Thoracic aorta (tissue), 2 donors: ENCODE results near the gene TRNP1. TPM values are rescaled to one million over a fixed set of nuclear protein-coding genes. Genes with fewer than 3 reads are reported as not detected.

Experiments
- ATAC-seq: fragments of 150-250 bp; one replicate; pipeline ENCODE4 v1.8.0; 2017; ENCODE audit warnings: low read depth; ENCODE audit not compliant: insufficient number of reproducible peaks, low FRiP score
- DNase-seq: peaks from one replicate; pipeline ENCODE4 v3.0.0-alpha.2; 2020; ENCODE audit warnings: low spot score
- H3K27ac ChIP-seq, 2 donors: fragments of 200-600 bp; sonication (generic); 1 replicate in 1 of 2; 2 replicates in 1 of 2; pipeline ENCODE4 v1.5.1; 2016; ENCODE audit warnings: mild to moderate bottlenecking in 2 of 2, moderate library complexity in 2 of 2
- H3K27me3 ChIP-seq: fragments of 200-600 bp; sonication (generic); replicated peaks from 2 replicates; pipeline ENCODE4 v1.6.0; 2016; ENCODE audit warnings: mild to moderate bottlenecking; ENCODE audit not compliant: insufficient read depth
- H3K36me3 ChIP-seq: fragments of 200-600 bp; sonication (generic); one replicate; pipeline ENCODE4 v1.5.1; 2016
- H3K4me1 ChIP-seq, 2 donors: fragments of 200-600 bp; sonication (generic); 1 replicate in 1 of 2; 2 replicates in 1 of 2; pipeline versions ENCODE4 v1.5.1 to v1.6.0; 2016; ENCODE audit warnings: low read depth in 2 of 2, mild to moderate bottlenecking in 1 of 2; ENCODE audit not compliant: control insufficient read depth in 1 of 2
- H3K4me3 ChIP-seq: fragments of 200-600 bp; sonication (generic); 2 replicates; pipeline ENCODE4 v1.5.1; 2016; ENCODE audit warnings: mild to moderate bottlenecking
- H3K9me3 ChIP-seq: fragments of 200-600 bp; sonication (generic); 2 replicates; pipeline ENCODE4 v1.5.1; 2016
- CTCF ChIP-seq: fragments of 200-600 bp; sonication (generic); IDR thresholded peaks from one replicate; pipeline ENCODE4 v1.5.1; 2019; ENCODE audit warnings: antibody characterized with exemption
- total RNA-seq, 2 donors: library from RNA; depleted of rRNA; stranded (reverse); fragments of >200 nt; gene quantifications; one replicate each; pipeline versions ENCODE4 v1.1.0 to v1.2.3, GENCODE V29; 2016

The TRNP1 gene
- total RNA-seq, 2 donors from 2014 or later, result 26.4 to 34.9 TPM

DNA sequence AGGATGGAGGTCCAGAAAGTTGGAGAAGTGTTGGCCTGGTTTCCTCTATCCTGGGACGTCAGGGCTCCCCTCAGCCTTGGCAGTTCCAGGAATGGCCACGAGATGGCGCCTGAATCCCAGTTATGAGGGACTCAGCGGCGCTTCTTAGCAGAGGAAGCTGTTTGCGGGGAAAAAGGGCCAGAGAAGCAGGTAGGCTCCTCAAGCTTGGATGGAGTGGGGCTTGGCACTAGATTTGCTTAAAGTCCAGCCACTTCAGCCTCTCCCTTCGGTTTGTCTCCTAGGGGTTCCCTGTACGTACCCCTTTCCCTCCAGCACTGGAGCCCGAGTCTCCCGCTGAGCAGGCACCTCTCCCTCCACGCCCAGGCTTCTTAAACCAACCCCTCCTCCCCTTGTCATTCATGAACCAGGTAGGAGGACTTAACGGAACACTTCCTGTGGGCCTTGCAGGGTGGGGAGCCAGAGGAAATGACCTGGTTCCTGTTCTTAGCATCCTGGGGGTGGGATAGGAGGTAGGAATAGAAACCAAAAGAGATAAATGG is 51.2 kb downstream of the TRNP1 start:
- H3K4me3 ChIP-seq, result peak overlapping the region; percentile 63
- H3K4me1 ChIP-seq, result peaks cover 6 to 8% of the 10 kb centered on the region in 2 donors

DNA sequence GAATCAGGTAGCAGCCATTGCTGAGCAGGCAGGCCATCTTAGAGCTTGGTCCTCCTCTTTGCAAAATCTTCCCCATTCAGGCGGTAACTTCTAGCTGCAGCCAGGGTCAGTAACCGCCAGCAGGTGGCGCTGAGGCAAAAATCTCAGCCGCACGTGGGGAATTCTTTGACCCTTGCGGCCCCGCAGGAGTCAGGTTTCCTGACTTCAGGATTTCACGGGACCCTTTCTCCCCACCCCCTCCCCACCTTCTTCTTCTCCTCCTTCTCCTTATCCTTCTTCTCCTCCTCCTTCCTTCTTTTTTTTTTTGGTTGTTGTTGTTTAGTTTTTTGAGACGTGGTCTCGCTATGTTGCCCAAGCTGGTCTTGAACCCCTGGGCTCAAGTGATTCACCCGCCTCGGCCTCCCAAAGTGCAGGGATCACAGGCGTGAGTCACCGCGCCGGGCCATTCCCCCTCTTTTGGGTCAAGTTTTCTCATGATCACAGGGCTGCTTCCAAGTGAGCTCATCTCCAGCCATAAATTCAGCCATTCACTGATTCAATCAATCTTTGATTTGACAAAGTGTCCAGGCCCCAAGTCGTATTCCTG is 52.6 kb downstream of the TRNP1 start:
- ATAC-seq (peak; percentile 19), DNase-seq (no peak)
- H3K4me1 ChIP-seq, result peaks cover 6 to 8% of the 10 kb centered on the region in 2 donors
- no peaks in the 10 kb centered on the region for H3K36me3 ChIP-seq
- no peak overlapping the region for H3K27ac ChIP-seq
- no peaks in the 10 kb centered on the region for H3K27me3 ChIP-seq
- H3K9me3 ChIP-seq, result no peaks in the 10 kb centered on the region
- no peak overlapping the region for H3K4me3 ChIP-seq
- TF ChIP-seq CTCF, result peak; percentile 87

More for the DNA sequence above, 51.2 kb downstream of the TRNP1 start:
- Histone ChIP-seq H3K36me3 (no peaks in the 10 kb centered on the region), H3K27ac (no peak overlapping the region), H3K27me3 (no peaks in the 10 kb centered on the region), H3K9me3 (no peaks in the 10 kb centered on the region)
- ATAC-seq (no peak), DNase-seq (peak; percentile 73)
- TF ChIP-seq CTCF, result peak; percentile 98

DNA sequence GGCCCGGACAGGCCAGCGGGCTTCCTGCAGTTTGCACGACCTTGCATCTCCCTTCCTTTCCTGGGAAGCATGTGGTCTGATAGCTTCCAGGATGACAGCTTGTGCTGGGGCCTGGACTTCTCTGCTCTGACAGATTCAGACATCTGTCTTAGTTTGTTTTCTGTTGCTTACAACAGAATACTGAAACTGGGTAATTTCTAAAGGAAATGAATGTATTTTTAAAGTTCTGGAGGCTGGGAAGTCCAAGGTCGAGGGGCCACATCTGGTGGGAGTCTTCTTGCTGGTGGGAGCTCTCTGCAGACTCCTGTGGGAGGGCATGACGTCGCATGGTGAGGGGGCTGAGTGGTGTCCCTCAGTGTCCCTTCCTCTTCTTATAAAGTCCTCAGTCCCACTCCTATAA is 54.4 kb downstream of the TRNP1 start:
- no peak for TF ChIP-seq CTCF
- Histone ChIP-seq H3K27me3 (no peaks in the 10 kb centered on the region), H3K36me3 (no peaks in the 10 kb centered on the region), H3K27ac (no peak overlapping the region), H3K9me3 (no peaks in the 10 kb centered on the region), H3K4me1 (peaks cover 6 to 8% of the 10 kb centered on the region in 2 donors), H3K4me3 (no peak overlapping the region)
- no peak for ATAC-seq
- DNase-seq, result no peak

DNA sequence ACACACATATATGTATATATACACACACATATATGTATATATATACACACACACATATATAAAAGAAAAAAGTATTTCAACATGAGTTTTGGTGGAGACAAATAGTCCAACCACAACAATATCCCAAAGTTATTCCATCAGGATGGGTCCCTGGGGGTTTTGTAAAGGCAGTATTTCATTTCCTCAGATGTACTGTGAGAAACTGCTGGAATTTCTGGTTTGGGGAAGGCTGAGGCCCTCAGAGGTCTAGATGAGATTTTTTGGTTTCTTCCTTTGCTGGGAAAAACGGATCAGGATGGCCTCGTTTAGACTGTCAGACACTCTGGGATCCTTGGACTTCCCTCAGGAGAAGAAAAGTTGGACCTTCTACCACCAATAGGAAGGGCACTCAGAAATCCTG is 55.6 kb downstream of the TRNP1 start:
- DNase-seq (no peak), ATAC-seq (no peak)
- Histone ChIP-seq H3K4me3 (no peak overlapping the region), H3K4me1 (peaks cover 6 to 8% of the 10 kb centered on the region in 2 donors), H3K9me3 (no peaks in the 10 kb centered on the region), H3K27me3 (no peaks in the 10 kb centered on the region), H3K36me3 (no peaks in the 10 kb centered on the region), H3K27ac (no peak overlapping the region)
- TF ChIP-seq CTCF, result no peak

DNA sequence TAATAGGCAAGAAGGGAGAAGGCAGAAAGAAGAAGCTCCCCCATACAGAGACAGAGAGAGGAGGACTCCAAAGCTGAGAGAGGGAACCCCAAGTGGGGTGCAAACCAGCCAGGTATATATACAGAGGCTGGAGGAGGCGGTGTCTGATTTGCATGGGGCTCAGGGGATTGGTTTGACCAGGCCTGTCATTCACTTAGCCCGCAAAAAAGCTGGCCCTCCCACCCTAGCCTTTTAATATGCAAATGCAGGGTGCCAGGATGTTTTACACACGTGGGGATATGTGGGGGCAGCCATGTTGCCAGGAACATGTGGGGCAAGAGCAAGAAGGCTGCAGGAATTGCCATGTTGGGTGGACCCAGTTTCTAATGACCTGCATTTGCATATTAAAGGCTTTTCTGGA is 56.1 kb downstream of the TRNP1 start:
- Histone ChIP-seq H3K9me3 (no peaks in the 10 kb centered on the region), H3K4me1 (peaks cover 6 to 7% of the 10 kb centered on the region in 2 donors), H3K27ac (no peak overlapping the region), H3K4me3 (no peak overlapping the region), H3K27me3 (no peaks in the 10 kb centered on the region), H3K36me3 (no peaks in the 10 kb centered on the region)
- TF ChIP-seq CTCF, result no peak
- ATAC-seq, result no peak
- DNase-seq, result no peak

Other genes starting within 250 kb of the TRNP1 start
- gene PIGV, start 205.7 kb upstream of the TRNP1 start, total RNA-seq, result 10 to 100 TPM; 13.5 to 22.9 TPM
- gene ZDHHC18, start 167.0 kb upstream of the TRNP1 start, total RNA-seq, result 10 to 100 TPM; 13.3 to 29.9 TPM
- gene SFN, start 130.5 kb upstream of the TRNP1 start, total RNA-seq, result 1 to 10 TPM; 1.9 to 3.8 TPM
- gene GPN2, start 103.4 kb upstream of the TRNP1 start, total RNA-seq, result 10 to 100 TPM in 1 of 2 donors, 1 to 10 TPM in 1; 8.8 to 15.0 TPM
- gene GPATCH3, start 93.2 kb upstream of the TRNP1 start, total RNA-seq, result 10 to 100 TPM; 10.3 to 11.8 TPM
- not detected for gene NR0B2, start 79.7 kb upstream of the TRNP1 start, total RNA-seq
- 10 to 100 TPM; 36.8 to 56.4 TPM for gene NUDC, start 71.9 kb upstream of the TRNP1 start, total RNA-seq
- not detected for gene KDF1, start 33.2 kb upstream of the TRNP1 start, total RNA-seq
- gene TENT5B, start 19.2 kb downstream of the TRNP1 start, total RNA-seq, result 100 to 1,000 TPM in 1 of 2 donors, 10 to 100 TPM in 1; 49.1 to 105 TPM
- gene SLC9A1, start 161.4 kb downstream of the TRNP1 start, total RNA-seq, result 10 to 100 TPM; 12.3 to 36.3 TPM
- gene WDTC1, start 240.9 kb downstream of the TRNP1 start, total RNA-seq, result 10 to 100 TPM; 34.6 to 43.5 TPM